Progenitor cell of endocrine pancreas (in vitro differentiated cells): ENCODE measurements around the gene ZFP90. TPM values are rescaled to one million over a fixed set of nuclear protein-coding genes. Genes with fewer than 3 reads are reported as not detected.

Experiments
- DNase-seq: peaks from one replicate; pipeline ENCODE4 v3.0.0; 2021; ENCODE audit warnings: low spot score; ENCODE audit not compliant: unreplicated experiment
- H3K27ac Mint-ChIP-seq: 2 replicates; pipeline ENCODE4 v1.8.0; 2021; ENCODE audit warnings: mild to moderate bottlenecking, moderate library complexity, mixed read lengths
- H3K27me3 Mint-ChIP-seq: 2 replicates; pipeline ENCODE4 v1.8.0; 2021; ENCODE audit warnings: mixed read lengths
- H3K36me3 Mint-ChIP-seq: 2 replicates; pipeline ENCODE4 v1.8.0; 2022; ENCODE audit warnings: mixed read lengths; ENCODE audit not compliant: insufficient read depth
- H3K4me1 Mint-ChIP-seq: 2 replicates; pipeline ENCODE4 v1.8.0; 2021; ENCODE audit warnings: low read depth, mixed read lengths
- H3K4me3 Mint-ChIP-seq: 2 replicates; pipeline ENCODE4 v1.8.0; 2021; ENCODE audit warnings: low read depth, mild to moderate bottlenecking, moderate library complexity, mixed read lengths
- H3K9me3 Mint-ChIP-seq: 2 replicates; pipeline ENCODE4 v1.8.0; 2021; ENCODE audit warnings: low read depth, mixed read lengths
- CTCF ChIP-seq: fragments of 200-600 bp; sonication (generic); IDR thresholded peaks from one replicate; pipeline ENCODE4 v1.5.0; 2021; ENCODE audit warnings: antibody characterized with exemption, mild to moderate bottlenecking; ENCODE audit not compliant: unreplicated experiment
- total RNA-seq: library from RNA; stranded (reverse); gene quantifications from 2 replicates; pipeline ENCODE4 v1.2.1, GENCODE V29; 2021

Gene ZFP90
- total RNA-seq, 1 donor from 2014 or later: 60.3 TPM

- H3K4me1 Mint-ChIP-seq: no peaks in the 10 kb centered on the region
- no peak overlapping the region for H3K4me3 Mint-ChIP-seq
- TF ChIP-seq CTCF: no peak
- H3K9me3 Mint-ChIP-seq: no peaks in the 10 kb centered on the region
- no peak for DNase-seq
- no peaks in the 10 kb centered on the region for H3K27me3 Mint-ChIP-seq
- no peak overlapping the region for H3K27ac Mint-ChIP-seq
- no peaks in the 10 kb centered on the region for H3K36me3 Mint-ChIP-seq
Measured at GRCh38 chr16:68607443-68607842, 68.4 kb downstream of the ZFP90 start.

GRCh38 chr16:68608330-68608729 lies 69.2 kb downstream of the ZFP90 start:
- H3K36me3 Mint-ChIP-seq: no peaks in the 10 kb centered on the region
- H3K4me3 Mint-ChIP-seq: no peak overlapping the region
- no peak for TF ChIP-seq CTCF
- H3K27me3 Mint-ChIP-seq: no peaks in the 10 kb centered on the region
- DNase-seq: no peak
- H3K27ac Mint-ChIP-seq: no peak overlapping the region
- H3K9me3 Mint-ChIP-seq: peaks cover 1% of the 10 kb centered on the region
- H3K4me1 Mint-ChIP-seq: no peaks in the 10 kb centered on the region

GRCh38 chr16:68612996-68613395 lies 73.9 kb downstream of the ZFP90 start:
- H3K27me3 Mint-ChIP-seq: peaks cover 3% of the 10 kb centered on the region
- H3K9me3 Mint-ChIP-seq: peaks cover 3% of the 10 kb centered on the region
- no peak for TF ChIP-seq CTCF
- no peak for DNase-seq
- no peak overlapping the region for H3K27ac Mint-ChIP-seq
- no peaks in the 10 kb centered on the region for H3K36me3 Mint-ChIP-seq
- H3K4me1 Mint-ChIP-seq: no peaks in the 10 kb centered on the region
- no peak overlapping the region for H3K4me3 Mint-ChIP-seq

- Mint-ChIP-seq H3K27me3 (peaks cover 3% of the 10 kb centered on the region), H3K36me3 (no peaks in the 10 kb centered on the region), H3K4me1 (no peaks in the 10 kb centered on the region), H3K27ac (no peak overlapping the region), H3K4me3 (no peak overlapping the region), H3K9me3 (peaks cover 3% of the 10 kb centered on the region)
- no peak for TF ChIP-seq CTCF
- DNase-seq: no peak
Measured at GRCh38 chr16:68617734-68618133, 78.6 kb downstream of the ZFP90 start.

Other genes starting within 250 kb of the ZFP90 start
- 23.9 and 25.9 TPM in 2 replicates for gene SLC7A6OS, start 228.3 kb upstream of the ZFP90 start, total RNA-seq
- 60.0 and 70.5 TPM in 2 replicates for gene PRMT7, start 228.3 kb upstream of the ZFP90 start, total RNA-seq
- gene SMPD3, start 90.8 kb upstream of the ZFP90 start, total RNA-seq: 1.7 and 2.8 TPM in 2 replicates
- gene CDH3, start 106.0 kb downstream of the ZFP90 start, total RNA-seq: 107 and 110 TPM in 2 replicates
- 545 and 586 TPM in 2 replicates for gene CDH1, start 198.0 kb downstream of the ZFP90 start, total RNA-seq